Measurements from ENCODE around the gene RUNX2. TPM values are rescaled to one million over a fixed set of nuclear protein-coding genes. Genes with fewer than 3 reads are reported as not detected.

RUNX2 gene
- total and polyA plus RNA-seq, 2 experiments from 2014 or later: 0.66 to 1.7 TPM

DNA sequence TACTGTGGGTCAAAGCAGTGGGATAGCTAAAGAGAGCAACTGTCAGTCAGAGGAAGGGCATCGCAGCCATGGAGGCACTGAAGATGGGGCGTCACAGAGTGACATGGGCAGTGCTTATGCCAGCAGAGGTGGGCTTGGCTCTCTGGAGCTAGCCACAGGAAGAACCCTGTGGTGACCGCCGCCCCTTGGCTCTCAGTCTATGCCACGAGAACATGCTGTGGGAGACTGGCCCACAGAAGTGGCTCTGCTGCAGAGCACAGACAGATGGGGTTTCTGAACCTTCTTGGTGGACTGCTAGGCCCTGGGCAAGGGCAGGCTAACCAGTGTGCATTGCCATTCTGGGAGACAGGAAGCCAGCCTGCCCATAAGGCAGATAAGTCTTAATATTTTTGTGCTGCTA lies 339.6 kb downstream of the RUNX2 start:
- Mint-ChIP-seq H3K9me3 (no peaks in the 10 kb centered on the region), H3K36me3 (ENCODE audit: low read depth) (no peaks in the 10 kb centered on the region; the same call in 2 of the 3 replicates), H3K4me1 (peaks cover 32% of the 10 kb centered on the region), H3K27ac (no peak overlapping the region), H3K27me3 (ENCODE audit: insufficient read depth, low read depth, poor library complexity) (peaks cover 22% of the 10 kb centered on the region), H3K4me3 (no peak overlapping the region)
- no peaks in the 10 kb centered on the region for H3K9me2 ChIP-seq (ENCODE audit: insufficient read depth)
- TF ChIP-seq STAT1 (IDR thresholded peaks at IDR 0.05; ENCODE audit: unreplicated experiment) (no peak), EZH2 (IDR thresholded peaks at IDR 0.05; ENCODE audit: low read depth, unreplicated experiment) (no peak), NANOG (IDR thresholded peaks at IDR 0.05; ENCODE audit: borderline replicate concordance) (no peak), ZNF114 (CRISPR knock-in tag; IDR thresholded peaks at IDR 0.05) (no peak), JUNB (IDR thresholded peaks at IDR 0.05; ENCODE audit: unreplicated experiment) (no peak), ZNF331 (CRISPR knock-in tag; IDR thresholded peaks at IDR 0.05; ENCODE audit: low read depth) (no peak), EZH2phosphoT487 (IDR thresholded peaks at IDR 0.05; ENCODE audit: unreplicated experiment) (no peak), POLR2AphosphoS5 (IDR thresholded peaks at IDR 0.05; ENCODE audit: low read depth) (no peak), CREB1 (CRISPR knock-in tag; IDR thresholded peaks at IDR 0.05; ENCODE audit: low read depth) (no peak)
- TF ChIP-seq, protein P1, sequence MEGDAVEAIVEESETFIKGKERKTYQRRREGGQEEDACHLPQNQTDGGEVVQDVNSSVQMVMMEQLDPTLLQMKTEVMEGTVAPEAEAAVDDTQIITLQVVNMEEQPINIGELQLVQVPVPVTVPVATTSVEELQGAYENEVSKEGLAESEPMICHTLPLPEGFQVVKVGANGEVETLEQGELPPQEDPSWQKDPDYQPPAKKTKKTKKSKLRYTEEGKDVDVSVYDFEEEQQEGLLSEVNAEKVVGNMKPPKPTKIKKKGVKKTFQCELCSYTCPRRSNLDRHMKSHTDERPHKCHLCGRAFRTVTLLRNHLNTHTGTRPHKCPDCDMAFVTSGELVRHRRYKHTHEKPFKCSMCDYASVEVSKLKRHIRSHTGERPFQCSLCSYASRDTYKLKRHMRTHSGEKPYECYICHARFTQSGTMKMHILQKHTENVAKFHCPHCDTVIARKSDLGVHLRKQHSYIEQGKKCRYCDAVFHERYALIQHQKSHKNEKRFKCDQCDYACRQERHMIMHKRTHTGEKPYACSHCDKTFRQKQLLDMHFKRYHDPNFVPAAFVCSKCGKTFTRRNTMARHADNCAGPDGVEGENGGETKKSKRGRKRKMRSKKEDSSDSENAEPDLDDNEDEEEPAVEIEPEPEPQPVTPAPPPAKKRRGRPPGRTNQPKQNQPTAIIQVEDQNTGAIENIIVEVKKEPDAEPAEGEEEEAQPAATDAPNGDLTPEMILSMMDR (conservative IDR thresholded peaks at IDR 0.05; ENCODE audit: low read depth in 2 of 2): no peak
- TF ChIP-seq, protein P2, sequence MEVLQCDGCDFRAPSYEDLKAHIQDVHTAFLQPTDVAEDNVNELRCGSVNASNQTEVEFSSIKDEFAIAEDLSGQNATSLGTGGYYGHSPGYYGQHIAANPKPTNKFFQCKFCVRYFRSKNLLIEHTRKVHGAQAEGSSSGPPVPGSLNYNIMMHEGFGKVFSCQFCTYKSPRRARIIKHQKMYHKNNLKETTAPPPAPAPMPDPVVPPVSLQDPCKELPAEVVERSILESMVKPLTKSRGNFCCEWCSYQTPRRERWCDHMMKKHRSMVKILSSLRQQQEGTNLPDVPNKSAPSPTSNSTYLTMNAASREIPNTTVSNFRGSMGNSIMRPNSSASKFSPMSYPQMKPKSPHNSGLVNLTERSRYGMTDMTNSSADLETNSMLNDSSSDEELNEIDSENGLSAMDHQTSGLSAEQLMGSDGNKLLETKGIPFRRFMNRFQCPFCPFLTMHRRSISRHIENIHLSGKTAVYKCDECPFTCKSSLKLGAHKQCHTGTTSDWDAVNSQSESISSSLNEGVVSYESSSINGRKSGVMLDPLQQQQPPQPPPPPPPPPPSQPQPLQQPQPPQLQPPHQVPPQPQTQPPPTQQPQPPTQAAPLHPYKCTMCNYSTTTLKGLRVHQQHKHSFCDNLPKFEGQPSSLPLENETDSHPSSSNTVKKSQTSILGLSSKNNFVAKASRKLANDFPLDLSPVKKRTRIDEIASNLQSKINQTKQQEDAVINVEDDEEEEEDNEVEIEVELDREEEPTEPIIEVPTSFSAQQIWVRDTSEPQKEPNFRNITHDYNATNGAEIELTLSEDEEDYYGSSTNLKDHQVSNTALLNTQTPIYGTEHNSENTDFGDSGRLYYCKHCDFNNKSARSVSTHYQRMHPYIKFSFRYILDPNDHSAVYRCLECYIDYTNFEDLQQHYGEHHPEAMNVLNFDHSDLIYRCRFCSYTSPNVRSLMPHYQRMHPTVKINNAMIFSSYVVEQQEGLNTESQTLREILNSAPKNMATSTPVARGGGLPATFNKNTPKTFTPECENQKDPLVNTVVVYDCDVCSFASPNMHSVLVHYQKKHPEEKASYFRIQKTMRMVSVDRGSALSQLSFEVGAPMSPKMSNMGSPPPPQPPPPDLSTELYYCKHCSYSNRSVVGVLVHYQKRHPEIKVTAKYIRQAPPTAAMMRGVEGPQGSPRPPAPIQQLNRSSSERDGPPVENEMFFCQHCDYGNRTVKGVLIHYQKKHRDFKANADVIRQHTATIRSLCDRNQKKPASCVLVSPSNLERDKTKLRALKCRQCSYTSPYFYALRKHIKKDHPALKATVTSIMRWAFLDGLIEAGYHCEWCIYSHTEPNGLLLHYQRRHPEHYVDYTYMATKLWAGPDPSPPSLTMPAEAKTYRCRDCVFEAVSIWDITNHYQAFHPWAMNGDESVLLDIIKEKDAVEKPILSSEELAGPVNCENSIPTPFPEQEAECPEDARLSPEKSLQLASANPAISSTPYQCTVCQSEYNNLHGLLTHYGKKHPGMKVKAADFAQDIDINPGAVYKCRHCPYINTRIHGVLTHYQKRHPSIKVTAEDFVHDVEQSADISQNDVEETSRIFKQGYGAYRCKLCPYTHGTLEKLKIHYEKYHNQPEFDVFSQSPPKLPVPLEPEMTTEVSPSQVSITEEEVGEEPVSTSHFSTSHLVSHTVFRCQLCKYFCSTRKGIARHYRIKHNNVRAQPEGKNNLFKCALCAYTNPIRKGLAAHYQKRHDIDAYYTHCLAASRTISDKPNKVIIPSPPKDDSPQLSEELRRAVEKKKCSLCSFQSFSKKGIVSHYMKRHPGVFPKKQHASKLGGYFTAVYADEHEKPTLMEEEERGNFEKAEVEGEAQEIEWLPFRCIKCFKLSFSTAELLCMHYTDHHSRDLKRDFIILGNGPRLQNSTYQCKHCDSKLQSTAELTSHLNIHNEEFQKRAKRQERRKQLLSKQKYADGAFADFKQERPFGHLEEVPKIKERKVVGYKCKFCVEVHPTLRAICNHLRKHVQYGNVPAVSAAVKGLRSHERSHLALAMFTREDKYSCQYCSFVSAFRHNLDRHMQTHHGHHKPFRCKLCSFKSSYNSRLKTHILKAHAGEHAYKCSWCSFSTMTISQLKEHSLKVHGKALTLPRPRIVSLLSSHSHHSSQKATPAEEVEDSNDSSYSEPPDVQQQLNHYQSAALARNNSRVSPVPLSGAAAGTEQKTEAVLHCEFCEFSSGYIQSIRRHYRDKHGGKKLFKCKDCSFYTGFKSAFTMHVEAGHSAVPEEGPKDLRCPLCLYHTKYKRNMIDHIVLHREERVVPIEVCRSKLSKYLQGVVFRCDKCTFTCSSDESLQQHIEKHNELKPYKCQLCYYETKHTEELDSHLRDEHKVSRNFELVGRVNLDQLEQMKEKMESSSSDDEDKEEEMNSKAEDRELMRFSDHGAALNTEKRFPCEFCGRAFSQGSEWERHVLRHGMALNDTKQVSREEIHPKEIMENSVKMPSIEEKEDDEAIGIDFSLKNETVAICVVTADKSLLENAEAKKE (CRISPR knock-in tag; IDR thresholded peaks at IDR 0.05): no peak
- TF ChIP-seq, protein P3, sequence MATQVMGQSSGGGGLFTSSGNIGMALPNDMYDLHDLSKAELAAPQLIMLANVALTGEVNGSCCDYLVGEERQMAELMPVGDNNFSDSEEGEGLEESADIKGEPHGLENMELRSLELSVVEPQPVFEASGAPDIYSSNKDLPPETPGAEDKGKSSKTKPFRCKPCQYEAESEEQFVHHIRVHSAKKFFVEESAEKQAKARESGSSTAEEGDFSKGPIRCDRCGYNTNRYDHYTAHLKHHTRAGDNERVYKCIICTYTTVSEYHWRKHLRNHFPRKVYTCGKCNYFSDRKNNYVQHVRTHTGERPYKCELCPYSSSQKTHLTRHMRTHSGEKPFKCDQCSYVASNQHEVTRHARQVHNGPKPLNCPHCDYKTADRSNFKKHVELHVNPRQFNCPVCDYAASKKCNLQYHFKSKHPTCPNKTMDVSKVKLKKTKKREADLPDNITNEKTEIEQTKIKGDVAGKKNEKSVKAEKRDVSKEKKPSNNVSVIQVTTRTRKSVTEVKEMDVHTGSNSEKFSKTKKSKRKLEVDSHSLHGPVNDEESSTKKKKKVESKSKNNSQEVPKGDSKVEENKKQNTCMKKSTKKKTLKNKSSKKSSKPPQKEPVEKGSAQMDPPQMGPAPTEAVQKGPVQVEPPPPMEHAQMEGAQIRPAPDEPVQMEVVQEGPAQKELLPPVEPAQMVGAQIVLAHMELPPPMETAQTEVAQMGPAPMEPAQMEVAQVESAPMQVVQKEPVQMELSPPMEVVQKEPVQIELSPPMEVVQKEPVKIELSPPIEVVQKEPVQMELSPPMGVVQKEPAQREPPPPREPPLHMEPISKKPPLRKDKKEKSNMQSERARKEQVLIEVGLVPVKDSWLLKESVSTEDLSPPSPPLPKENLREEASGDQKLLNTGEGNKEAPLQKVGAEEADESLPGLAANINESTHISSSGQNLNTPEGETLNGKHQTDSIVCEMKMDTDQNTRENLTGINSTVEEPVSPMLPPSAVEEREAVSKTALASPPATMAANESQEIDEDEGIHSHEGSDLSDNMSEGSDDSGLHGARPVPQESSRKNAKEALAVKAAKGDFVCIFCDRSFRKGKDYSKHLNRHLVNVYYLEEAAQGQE (IDR thresholded peaks at IDR 0.05; ENCODE audit: unreplicated experiment): no peak
- TF ChIP-seq, protein P4, sequence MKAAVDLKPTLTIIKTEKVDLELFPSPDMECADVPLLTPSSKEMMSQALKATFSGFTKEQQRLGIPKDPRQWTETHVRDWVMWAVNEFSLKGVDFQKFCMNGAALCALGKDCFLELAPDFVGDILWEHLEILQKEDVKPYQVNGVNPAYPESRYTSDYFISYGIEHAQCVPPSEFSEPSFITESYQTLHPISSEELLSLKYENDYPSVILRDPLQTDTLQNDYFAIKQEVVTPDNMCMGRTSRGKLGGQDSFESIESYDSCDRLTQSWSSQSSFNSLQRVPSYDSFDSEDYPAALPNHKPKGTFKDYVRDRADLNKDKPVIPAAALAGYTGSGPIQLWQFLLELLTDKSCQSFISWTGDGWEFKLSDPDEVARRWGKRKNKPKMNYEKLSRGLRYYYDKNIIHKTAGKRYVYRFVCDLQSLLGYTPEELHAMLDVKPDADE (IDR thresholded peaks at IDR 0.05): no peak
- no peaks in the 10 kb centered on the region for H3K79me2 ChIP-seq (replicated peaks; ENCODE audit: insufficient read depth)
- ATAC-seq (no peak), DNase-seq (ENCODE audit: low spot score) (no peak)
- H3F3A ChIP-seq (replicated peaks; ENCODE audit: low read depth): no peaks in the 10 kb centered on the region
- no peaks in the 10 kb centered on the region for H4K20me1 ChIP-seq (replicated peaks; ENCODE audit: insufficient read depth)
- no peak overlapping the region for H3K27ac ChIP-seq (ENCODE audit: low read depth)
- H3K4me2 ChIP-seq: no peak overlapping the region
- H2AFZ ChIP-seq: no peak overlapping the region
- H3K4me1 ChIP-seq (ENCODE audit: insufficient read depth): peaks cover 13% of the 10 kb centered on the region
- H3K27me3 ChIP-seq (ENCODE audit: insufficient read depth): peaks cover 27% of the 10 kb centered on the region
- H3K4me3 ChIP-seq: no peak overlapping the region
- no peaks in the 10 kb centered on the region for H3K36me3 ChIP-seq (ENCODE audit: insufficient read depth)
